Lower lobe of right lung (tissue), 2 donors: Measurements from ENCODE around the gene VAPB. TPM values are rescaled to one million over a fixed set of nuclear protein-coding genes. Genes with fewer than 3 reads are reported as not detected.
"Not testable (repeated sequence)": the region's sequence is repeated elsewhere in the genome, so short reads cannot be mapped to it uniquely, and the experiment has no call there.

ENCODE experiments used
- ATAC-seq, 2 donors: fragments of 200-7000 bp; cut with Tn5 transposase; one replicate each; pipeline ENCODE4 v1.9.1; 2020 to 2022; ENCODE audit warnings: mild to moderate bottlenecking in 2 of 2, moderate library complexity in 2 of 2
- DNase-seq: peaks from one replicate; pipeline ENCODE4 v3.0.0-alpha.2; 2020
- H3K27ac ChIP-seq: fragments of 200-600 bp; one replicate; pipeline ENCODE4 v1.8.0; 2022
- H3K27me3 ChIP-seq: fragments of 200-600 bp; one replicate; pipeline ENCODE4 v1.8.0; 2022; ENCODE audit warnings: low read depth
- H3K36me3 ChIP-seq: fragments of 200-600 bp; one replicate; pipeline ENCODE4 v1.8.0; 2022; ENCODE audit warnings: mild to moderate bottlenecking
- H3K4me1 ChIP-seq: fragments of 200-600 bp; one replicate; pipeline ENCODE4 v1.8.0; 2022
- H3K4me3 ChIP-seq: fragments of 200-600 bp; one replicate; pipeline ENCODE4 v1.8.0; 2022; ENCODE audit warnings: mild to moderate bottlenecking
- H3K9me3 ChIP-seq: fragments of 200-600 bp; one replicate; pipeline ENCODE4 v1.8.0; 2022
- intact Hi-C: fragments of 100-400 bp; cut with DNase I; formaldehyde crosslinking; loops from one replicate; pipeline ENCODE4 v1.11.0; 2022
- total RNA-seq: library from RNA; stranded (reverse); fragmentation: NEBNext Ultra II Directional; extraction: Animal tissue kit (Norgen Biotek cat#: 25700); gene quantifications from one replicate; pipeline ENCODE4 v1.2.1, GENCODE V29; 2021
- TF ChIP-seq, protein P1 (sequence below): fragments of 200-600 bp; IDR thresholded peaks from one replicate; pipeline ENCODE4 v1.8.0; 2022; ENCODE audit warnings: antibody characterized with exemption, mild to moderate bottlenecking
- donor health status: DM: no; HTN: yes; CAD: no; lungs with severe emphysema.

The VAPB gene
- total RNA-seq, 1 donor from 2014 or later: 44.5 TPM

DNA sequence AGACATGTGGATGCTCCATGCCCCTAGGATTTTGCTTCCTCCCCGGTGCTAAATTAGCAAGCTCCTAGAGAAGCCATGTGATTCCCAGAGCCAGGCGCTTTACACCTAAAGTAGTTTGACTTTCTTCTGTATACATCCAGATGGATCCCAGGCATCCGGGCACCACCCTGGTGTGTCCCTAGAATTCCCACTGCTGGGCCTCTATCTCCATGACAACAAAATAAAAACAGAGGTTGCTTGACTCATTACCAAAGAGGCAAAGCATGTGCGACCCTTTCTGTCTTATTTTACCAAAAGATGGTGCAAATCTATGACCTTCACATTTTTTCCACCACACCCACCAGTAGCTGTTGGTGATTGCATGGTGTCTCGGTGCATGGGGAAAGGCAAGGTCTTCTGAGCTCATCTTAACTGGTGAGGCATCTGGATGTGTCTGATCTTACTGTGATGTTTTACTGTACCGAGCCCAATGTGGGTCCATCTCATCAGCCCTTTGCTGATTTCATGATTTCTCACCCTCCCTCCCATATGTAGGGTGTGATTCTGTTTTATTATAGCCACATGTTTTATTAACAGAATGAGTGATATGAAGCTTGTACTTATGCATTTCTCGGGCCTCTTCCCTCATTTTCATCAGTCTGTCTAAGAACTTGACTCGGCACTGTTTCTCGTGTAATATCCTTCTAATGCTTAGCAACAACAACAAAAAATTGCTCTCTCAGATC is 27.4 kb upstream of the VAPB start:
- H3K27me3 ChIP-seq: no peaks in the 10 kb centered on the region
- H3K4me3 ChIP-seq: no peak overlapping the region
- intact Hi-C loops: no loop called here
- DNase-seq (no peak), ATAC-seq (no peak)
- peaks cover 58% of the 10 kb centered on the region for H3K36me3 ChIP-seq
- no peak overlapping the region for H3K27ac ChIP-seq
- TF ChIP-seq, protein P1, sequence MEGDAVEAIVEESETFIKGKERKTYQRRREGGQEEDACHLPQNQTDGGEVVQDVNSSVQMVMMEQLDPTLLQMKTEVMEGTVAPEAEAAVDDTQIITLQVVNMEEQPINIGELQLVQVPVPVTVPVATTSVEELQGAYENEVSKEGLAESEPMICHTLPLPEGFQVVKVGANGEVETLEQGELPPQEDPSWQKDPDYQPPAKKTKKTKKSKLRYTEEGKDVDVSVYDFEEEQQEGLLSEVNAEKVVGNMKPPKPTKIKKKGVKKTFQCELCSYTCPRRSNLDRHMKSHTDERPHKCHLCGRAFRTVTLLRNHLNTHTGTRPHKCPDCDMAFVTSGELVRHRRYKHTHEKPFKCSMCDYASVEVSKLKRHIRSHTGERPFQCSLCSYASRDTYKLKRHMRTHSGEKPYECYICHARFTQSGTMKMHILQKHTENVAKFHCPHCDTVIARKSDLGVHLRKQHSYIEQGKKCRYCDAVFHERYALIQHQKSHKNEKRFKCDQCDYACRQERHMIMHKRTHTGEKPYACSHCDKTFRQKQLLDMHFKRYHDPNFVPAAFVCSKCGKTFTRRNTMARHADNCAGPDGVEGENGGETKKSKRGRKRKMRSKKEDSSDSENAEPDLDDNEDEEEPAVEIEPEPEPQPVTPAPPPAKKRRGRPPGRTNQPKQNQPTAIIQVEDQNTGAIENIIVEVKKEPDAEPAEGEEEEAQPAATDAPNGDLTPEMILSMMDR: no peak
- H3K4me1 ChIP-seq: no peaks in the 10 kb centered on the region
- no peaks in the 10 kb centered on the region for H3K9me3 ChIP-seq

DNA sequence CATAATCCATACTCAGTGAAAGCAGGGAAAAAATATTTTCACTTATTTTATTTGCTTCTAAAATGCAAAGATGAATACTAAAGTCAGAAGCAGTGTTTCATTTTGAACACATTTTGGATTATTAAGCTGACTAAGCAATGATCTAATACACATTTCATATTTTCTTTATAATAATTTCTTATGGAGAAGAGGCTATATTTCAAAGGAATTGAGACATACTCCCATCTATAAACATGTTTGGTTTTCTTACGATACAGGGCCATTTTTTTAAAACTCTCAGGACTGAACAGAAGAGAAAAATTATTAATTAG is 26.9 kb upstream of the VAPB start:
- DNase-seq: no peak
- Histone ChIP-seq H3K4me3 (no peak overlapping the region), H3K27ac (no peak overlapping the region), H3K27me3 (no peaks in the 10 kb centered on the region), H3K9me3 (no peaks in the 10 kb centered on the region), H3K4me1 (no peaks in the 10 kb centered on the region), H3K36me3 (peaks cover 53% of the 10 kb centered on the region)
- intact Hi-C loops: no loop called here
- TF ChIP-seq, protein P1: no peak
- no peak for ATAC-seq

DNA sequence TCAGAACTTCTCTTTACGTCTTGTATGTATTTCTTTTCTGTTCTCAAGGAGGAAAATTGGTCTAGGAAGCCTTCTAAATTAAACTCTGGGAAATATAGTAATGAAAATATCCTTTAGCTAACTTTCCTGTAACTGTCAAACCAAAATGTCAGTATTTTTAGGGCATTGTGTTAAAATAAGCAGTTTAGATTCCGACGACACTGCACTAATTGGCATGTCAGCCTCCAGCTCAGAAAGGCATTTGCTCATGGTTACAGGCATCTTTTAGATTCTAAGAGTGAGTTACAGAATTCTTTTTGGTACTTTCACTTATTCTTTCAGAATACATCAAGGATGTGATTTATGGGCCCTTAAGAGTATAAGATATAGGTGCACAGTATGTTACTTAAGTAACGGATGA is 26.1 kb upstream of the VAPB start:
- DNase-seq (no peak), ATAC-seq (no peak)
- intact Hi-C loops: no loop called here
- Histone ChIP-seq H3K36me3 (peaks cover 52% of the 10 kb centered on the region), H3K9me3 (no peaks in the 10 kb centered on the region), H3K27me3 (no peaks in the 10 kb centered on the region), H3K4me1 (no peaks in the 10 kb centered on the region), H3K4me3 (no peak overlapping the region), H3K27ac (no peak overlapping the region)
- TF ChIP-seq, protein P1: no peak

DNA sequence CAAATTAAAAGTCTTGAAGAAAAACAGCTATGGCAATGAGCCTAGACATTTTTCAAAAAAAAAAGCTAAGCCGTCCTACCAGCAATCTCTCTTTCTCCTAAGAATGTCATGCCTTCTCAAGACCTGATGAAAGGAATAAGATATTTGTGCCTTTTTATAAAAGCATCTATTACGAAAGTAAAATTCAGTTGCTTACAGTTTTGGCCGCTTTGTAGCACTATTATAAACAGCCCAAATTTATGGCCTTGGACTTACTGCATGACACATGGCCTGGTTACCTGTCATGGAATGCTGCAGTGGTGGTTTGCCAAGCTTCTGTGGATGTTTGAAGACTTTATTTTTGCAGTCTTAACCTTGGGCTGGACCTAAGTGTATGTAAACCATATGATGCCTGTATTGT is 22.2 kb upstream of the VAPB start:
- Histone ChIP-seq H3K27me3 (no peaks in the 10 kb centered on the region), H3K27ac (no peak overlapping the region), H3K4me1 (no peaks in the 10 kb centered on the region), H3K9me3 (no peaks in the 10 kb centered on the region), H3K36me3 (peaks cover 26% of the 10 kb centered on the region), H3K4me3 (no peak overlapping the region)
- DNase-seq (no peak), ATAC-seq (no peak)
- TF ChIP-seq, protein P1: no peak
- intact Hi-C loops: no loop called here

DNA sequence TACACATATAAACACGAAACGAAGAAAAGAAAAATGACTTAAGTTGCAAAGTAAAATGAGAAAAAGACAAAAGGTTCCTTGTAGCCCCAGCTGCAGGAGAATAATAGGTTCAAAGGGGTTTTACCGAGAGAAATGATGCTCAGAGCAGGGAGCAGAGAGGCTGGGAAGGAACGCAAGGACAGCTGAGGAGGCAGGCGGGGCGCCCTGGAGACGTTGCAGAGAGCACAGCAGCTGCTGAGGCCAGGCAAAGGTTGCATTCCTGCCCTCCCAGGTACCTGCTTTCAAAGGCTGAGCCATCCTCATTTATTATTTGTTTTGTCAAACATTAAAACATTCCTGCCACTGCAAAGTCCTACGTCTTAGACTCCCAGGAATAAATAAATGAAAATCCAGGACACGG is 16.2 kb upstream of the VAPB start:
- no peak for ATAC-seq

DNA sequence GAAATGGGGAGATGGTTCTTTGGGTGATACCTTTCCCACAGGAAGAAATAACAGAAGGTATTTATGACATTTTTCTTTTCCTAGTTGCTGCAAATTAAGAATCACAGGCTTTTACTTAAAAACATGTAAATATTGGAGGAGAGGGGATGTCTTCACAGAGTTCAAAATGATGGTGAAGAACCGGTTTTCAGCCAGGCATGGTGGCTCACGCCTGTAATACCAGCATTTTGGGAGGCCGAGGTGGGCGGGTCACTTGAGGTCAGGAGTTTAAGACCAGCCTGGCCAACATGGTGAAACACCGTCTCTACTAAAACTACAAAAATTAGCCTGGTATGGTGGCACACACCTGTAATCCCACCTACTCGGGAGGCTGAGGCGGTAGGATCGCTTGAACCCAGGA is 15.7 kb upstream of the VAPB start:
- intact Hi-C loops, ATAC-seq, H3K9me3 ChIP-seq: not testable (repeated sequence)

More for the DNA sequence above, 16.2 kb upstream of the VAPB start:
- Histone ChIP-seq H3K27me3 (no peaks in the 10 kb centered on the region), H3K4me3 (no peak overlapping the region), H3K9me3 (no peaks in the 10 kb centered on the region), H3K27ac (no peak overlapping the region), H3K4me1 (no peaks in the 10 kb centered on the region), H3K36me3 (peaks cover 7% of the 10 kb centered on the region)
- intact Hi-C loops: no loop called here
- no peak for DNase-seq
- TF ChIP-seq, protein P1: no peak

More for the DNA sequence above, 15.7 kb upstream of the VAPB start:
- H3K4me1 ChIP-seq, H3K36me3 ChIP-seq, H3K27me3 ChIP-seq, H3K27ac ChIP-seq, H3K4me3 ChIP-seq, DNase-seq: not testable (repeated sequence)
